DOHH2 (cell line): ENCODE measurements around the gene ZNF670.

Experiments
- CTCF ChIP-seq: fragments of 200-600 bp; sonication (generic); IDR thresholded peaks from one replicate; pipeline ENCODE4 v1.5.1; 2014; ENCODE audit warnings: antibody characterized with exemption, mild to moderate bottlenecking, low read depth, low read length; ENCODE audit not compliant: poor library complexity, severe bottlenecking
- EZH2phosphoT487 ChIP-seq: fragments of 200-600 bp; sonication (generic); IDR thresholded peaks from 2 replicates; pipeline ENCODE4 v1.6.1; 2017; ENCODE audit warnings: borderline replicate concordance, mild to moderate bottlenecking, antibody characterized with exemption, low read length, moderate library complexity, mixed read lengths

- no peak for TF ChIP-seq CTCF
- no peak for TF ChIP-seq EZH2phosphoT487
Measured at GRCh38 chr1:247047702-247048101, 30.9 kb downstream of the ZNF670 start.
